ENCODE results near the gene FOLR2.
"Not testable (repeated sequence)": the region's sequence is repeated elsewhere in the genome, so short reads cannot be mapped to it uniquely, and the experiment has no call there.

FOLR2 gene

DNA sequence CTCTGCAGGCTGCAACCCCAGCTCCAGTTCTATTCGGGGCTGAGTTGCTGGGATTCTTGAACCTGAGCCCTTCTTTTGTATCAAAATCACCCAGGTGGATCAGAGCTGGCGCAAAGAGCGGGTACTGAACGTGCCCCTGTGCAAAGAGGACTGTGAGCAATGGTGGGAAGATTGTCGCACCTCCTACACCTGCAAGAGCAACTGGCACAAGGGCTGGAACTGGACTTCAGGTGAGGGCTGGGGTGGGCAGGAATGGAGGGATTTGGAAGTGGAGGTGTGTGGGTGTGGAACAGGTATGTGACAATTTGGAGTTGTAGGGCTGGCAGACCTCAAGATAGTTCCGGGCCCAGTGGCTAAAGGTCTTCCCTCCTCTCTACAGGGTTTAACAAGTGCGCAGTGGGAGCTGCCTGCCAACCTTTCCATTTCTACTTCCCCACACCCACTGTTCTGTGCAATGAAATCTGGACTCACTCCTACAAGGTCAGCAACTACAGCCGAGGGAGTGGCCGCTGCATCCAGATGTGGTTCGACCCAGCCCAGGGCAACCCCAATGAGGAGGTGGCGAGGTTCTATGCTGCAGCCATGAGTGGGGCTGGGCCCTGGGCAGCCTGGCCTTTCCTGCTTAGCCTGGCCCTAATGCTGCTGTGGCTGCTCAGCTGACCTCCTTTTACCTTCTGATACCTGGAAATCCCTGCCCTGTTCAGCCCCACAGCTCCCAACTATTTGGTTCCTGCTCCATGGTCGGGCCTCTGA lies 20.9 kb upstream of the FOLR2 start:
- H3K27ac ChIP-seq, result no peak overlapping the region
- TF ChIP-seq, protein P1, sequence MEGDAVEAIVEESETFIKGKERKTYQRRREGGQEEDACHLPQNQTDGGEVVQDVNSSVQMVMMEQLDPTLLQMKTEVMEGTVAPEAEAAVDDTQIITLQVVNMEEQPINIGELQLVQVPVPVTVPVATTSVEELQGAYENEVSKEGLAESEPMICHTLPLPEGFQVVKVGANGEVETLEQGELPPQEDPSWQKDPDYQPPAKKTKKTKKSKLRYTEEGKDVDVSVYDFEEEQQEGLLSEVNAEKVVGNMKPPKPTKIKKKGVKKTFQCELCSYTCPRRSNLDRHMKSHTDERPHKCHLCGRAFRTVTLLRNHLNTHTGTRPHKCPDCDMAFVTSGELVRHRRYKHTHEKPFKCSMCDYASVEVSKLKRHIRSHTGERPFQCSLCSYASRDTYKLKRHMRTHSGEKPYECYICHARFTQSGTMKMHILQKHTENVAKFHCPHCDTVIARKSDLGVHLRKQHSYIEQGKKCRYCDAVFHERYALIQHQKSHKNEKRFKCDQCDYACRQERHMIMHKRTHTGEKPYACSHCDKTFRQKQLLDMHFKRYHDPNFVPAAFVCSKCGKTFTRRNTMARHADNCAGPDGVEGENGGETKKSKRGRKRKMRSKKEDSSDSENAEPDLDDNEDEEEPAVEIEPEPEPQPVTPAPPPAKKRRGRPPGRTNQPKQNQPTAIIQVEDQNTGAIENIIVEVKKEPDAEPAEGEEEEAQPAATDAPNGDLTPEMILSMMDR (IDR thresholded peaks at IDR 0.05), result no peak
- DNase-seq (ENCODE audit: low spot score), result peak; percentile 21
- no peak overlapping the region for H3K4me3 ChIP-seq

DNA sequence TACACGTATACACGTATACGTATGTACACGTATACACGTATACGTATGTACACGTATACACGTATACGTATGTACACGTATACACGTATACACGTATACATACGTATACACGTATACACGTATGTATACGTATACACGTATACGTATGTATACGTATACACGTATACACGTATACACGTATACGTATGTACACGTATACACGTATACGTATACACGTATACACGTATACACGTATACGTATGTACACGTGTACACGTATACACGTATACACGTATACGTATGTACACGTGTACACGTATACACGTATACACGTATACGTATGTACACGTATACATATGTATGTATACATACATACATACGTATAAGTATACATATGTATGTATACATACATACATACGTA lies 15.1 kb upstream of the FOLR2 start:
- H3K27ac ChIP-seq; H3K4me3 ChIP-seq; DNase-seq (ENCODE audit: low spot score): not testable (repeated sequence)

DNA sequence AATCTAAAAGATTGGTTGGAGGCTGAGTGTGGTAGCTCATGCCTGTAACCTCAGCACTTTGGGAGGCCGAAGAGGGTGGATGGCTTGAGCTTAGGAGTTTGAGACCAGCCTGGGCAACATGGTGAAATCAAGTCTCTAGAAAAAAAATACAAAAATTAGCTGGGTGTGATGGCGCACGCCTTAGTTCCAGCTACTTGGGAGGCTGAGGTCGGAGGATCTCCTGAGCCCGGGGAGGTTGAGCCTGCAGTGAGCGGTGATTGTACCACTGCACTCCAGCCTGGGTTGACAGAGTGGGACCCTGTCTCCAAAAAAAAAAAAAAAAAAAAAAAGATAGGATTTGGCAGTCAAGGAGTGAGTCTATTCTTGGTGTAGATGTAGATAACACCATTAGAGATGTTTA lies 14.0 kb upstream of the FOLR2 start:
- TF ChIP-seq, protein P1 (IDR thresholded peaks at IDR 0.05), result no peak
- peak; percentile 22 for DNase-seq (ENCODE audit: low spot score)
- Histone ChIP-seq H3K4me3 (no peak overlapping the region), H3K27ac (no peak overlapping the region)

DNA sequence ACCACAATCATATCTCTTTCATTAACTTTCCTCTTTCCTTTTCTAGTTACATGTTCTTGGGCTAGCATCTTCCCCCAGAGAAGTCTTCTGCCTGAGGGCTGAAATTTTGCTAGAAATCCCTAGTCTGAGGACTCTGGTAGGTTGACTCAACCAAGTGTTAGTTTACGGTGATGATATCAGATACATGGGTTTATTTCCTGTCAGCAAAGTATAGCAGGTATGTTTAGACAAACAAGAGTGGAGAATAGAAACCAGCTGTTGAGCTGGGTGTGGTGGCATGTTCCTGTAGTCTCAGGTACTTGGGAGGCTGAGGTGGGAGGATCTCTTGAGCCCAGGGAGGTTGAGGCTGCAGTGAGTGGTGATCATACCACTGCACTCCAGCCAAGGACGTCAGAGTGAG lies 13.4 kb upstream of the FOLR2 start:
- Histone ChIP-seq H3K4me3 (no peak overlapping the region), H3K27ac (no peak overlapping the region)
- TF ChIP-seq, protein P1 (IDR thresholded peaks at IDR 0.05), result no peak
- peak; percentile 29 for DNase-seq (ENCODE audit: low spot score)

DNA sequence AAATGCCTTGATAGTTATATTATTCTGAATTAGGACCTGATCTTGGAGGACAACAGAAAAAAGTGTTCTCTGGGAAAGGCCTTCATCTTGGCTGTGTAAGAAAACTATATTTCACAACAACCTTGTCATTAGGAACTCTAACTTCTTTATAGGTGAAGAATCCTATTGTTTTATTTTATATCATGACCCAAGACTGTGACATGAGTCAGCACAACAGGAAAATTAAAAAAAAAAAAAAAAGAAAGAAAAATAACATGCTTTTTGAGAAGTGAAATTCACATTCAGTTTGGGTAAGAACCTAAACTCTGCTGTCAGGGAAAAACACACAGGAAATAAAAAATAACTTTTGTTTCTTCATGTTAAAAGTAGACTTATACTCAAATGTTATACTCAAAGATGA lies 11.7 kb upstream of the FOLR2 start:
- TF ChIP-seq, protein P1 (IDR thresholded peaks at IDR 0.05), result no peak
- Histone ChIP-seq H3K4me3 (no peak overlapping the region), H3K27ac (no peak overlapping the region)
- no peak for DNase-seq (ENCODE audit: low spot score)

DNA sequence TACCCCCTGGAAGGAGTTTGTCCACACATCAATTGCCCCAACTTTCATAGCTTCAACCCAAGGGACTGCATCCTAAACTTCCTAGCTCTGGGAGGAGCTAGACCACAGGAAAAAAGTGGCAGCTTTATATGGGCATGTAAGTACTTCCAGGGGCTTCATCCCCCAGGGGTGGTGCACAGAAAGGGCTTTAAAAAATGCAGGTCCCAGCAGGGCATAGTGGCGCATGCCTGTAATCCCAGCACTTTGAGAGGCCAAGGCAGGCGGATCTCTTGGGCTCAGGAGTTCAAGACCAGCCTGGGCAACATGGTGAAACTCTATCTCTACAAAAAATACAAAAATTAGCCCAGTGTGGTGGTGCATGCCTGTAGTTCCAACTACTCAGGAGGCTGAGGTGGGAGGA lies 9.8 kb upstream of the FOLR2 start:
- not testable (repeated sequence) for H3K27ac ChIP-seq, H3K4me3 ChIP-seq
- peak; percentile 31 for DNase-seq (ENCODE audit: low spot score)

DNA sequence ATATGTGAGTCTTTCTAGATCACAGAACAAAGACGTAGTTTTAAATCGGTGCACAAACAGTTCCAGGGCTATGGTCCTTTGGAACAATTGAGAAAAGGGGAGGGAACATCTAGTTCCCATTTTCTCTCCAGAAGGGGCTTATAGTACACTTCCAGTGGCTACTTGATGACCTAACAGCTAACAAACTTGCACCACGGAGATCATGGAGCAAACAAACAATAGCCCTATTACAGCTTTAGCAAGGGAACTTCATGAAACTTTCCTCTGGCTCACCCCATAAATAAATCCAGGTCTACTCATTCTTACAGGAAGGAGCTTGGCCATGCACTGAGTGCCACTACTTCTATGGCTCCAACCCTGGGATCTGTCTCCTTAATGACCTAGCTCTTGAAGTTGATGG lies 8.3 kb upstream of the FOLR2 start:
- Histone ChIP-seq H3K4me3 (no peak overlapping the region), H3K27ac (no peak overlapping the region)
- TF ChIP-seq, protein P1 (IDR thresholded peaks at IDR 0.05), result no peak
- DNase-seq (ENCODE audit: low spot score), result peak; percentile 9

DNA sequence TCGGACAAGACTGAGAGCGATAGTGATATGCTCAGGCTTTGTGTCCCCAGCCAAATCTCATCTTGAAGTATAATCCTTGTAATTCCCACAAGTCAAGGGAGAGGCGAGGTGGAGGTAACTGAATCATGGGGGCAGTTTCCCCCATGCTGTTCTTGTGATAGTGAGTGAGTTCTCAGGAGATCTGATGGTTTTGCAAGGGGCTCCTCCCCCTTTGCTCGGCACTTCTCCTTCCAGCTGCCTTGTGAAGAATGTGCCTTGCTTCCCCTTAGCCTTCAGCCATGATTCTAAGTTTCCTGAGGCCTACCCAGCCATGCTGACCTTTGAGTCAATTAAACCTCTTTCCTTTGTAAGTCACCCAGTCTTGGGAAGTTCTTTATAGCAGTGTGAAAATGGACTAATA lies 7.5 kb upstream of the FOLR2 start:
- DNase-seq (ENCODE audit: low spot score), result peak; percentile 59

More for the DNA sequence above, 7.5 kb upstream of the FOLR2 start:
- H3K27ac ChIP-seq, result no peak overlapping the region
- TF ChIP-seq, protein P1 (IDR thresholded peaks at IDR 0.05), result no peak
- H3K4me3 ChIP-seq, result no peak overlapping the region

Data from coronary artery (tissue), 2 donors.